Mesendoderm (in vitro differentiated cells): ENCODE results near the gene FAAP20.
A peak's percentile ranks its signal among the peaks of the same experiment; 100 is the strongest.

Source experiments
- DNase-seq: peaks from one replicate; pipeline ENCODE4 v3.0.0; 2013
- H2AK5ac ChIP-seq: 2 replicates; pipeline ENCODE4 v1.6.1; 2013; ENCODE audit warnings: low read length, inconsistent platforms
- H2BK120ac ChIP-seq: 2 replicates; pipeline ENCODE4 v1.6.1; 2013; ENCODE audit warnings: low read depth, mild to moderate bottlenecking, low read length, moderate library complexity, mixed read lengths
- H2BK15ac ChIP-seq: replicated peaks from 2 replicates; pipeline ENCODE4 v1.6.1; 2013; ENCODE audit warnings: low read depth, mild to moderate bottlenecking, moderate library complexity
- H2BK5ac ChIP-seq: 2 replicates; pipeline ENCODE4 v1.6.1; 2013; ENCODE audit warnings: low read length, inconsistent platforms
- H3K18ac ChIP-seq: 2 replicates; pipeline ENCODE4 v1.6.1; 2013; ENCODE audit warnings: mild to moderate bottlenecking, low read length, mixed read lengths
- H3K23ac ChIP-seq: one replicate; pipeline ENCODE4 v1.6.1; 2013; ENCODE audit warnings: low read length
- H3K27ac ChIP-seq: 2 replicates; pipeline ENCODE4 v1.5.1; 2013; ENCODE audit warnings: low read depth, mild to moderate bottlenecking, inconsistent platforms, low read length, moderate library complexity
- H3K27me3 ChIP-seq: 2 replicates; pipeline ENCODE4 v1.6.1; 2013; ENCODE audit warnings: low read length, control low read depth, mild to moderate bottlenecking, inconsistent platforms; ENCODE audit not compliant: insufficient read depth, poor library complexity
- H3K36me3 ChIP-seq: 2 replicates; pipeline ENCODE4 v1.6.1; 2013; ENCODE audit warnings: low read length, inconsistent platforms; ENCODE audit not compliant: control insufficient read depth, insufficient read depth
- H3K4ac ChIP-seq: one replicate; pipeline ENCODE4 v1.6.1; 2013; ENCODE audit warnings: low read depth, mild to moderate bottlenecking, low read length, moderate library complexity
- H3K4me1 ChIP-seq: 2 replicates; pipeline ENCODE4 v1.6.1; 2013; ENCODE audit warnings: low read depth, low read length, inconsistent platforms; ENCODE audit not compliant: control insufficient read depth
- H3K4me2 ChIP-seq: 2 replicates; pipeline ENCODE4 v1.6.1; 2013; ENCODE audit warnings: low read length
- H3K4me3 ChIP-seq: 2 replicates; pipeline ENCODE4 v1.5.1; 2013; ENCODE audit warnings: mild to moderate bottlenecking, low read length
- H3K56ac ChIP-seq: one replicate; pipeline ENCODE4 v1.6.1; 2013; ENCODE audit warnings: low read length
- H3K79me1 ChIP-seq: 2 replicates; pipeline ENCODE4 v1.6.1; 2013; ENCODE audit warnings: low read length, inconsistent platforms
- H3K79me2 ChIP-seq: 2 replicates; pipeline ENCODE4 v1.6.1; 2013; ENCODE audit warnings: mild to moderate bottlenecking, low read length; ENCODE audit not compliant: control insufficient read depth, insufficient read depth
- H3K9ac ChIP-seq: 2 replicates; pipeline ENCODE4 v1.6.1; 2013; ENCODE audit warnings: low read length, inconsistent platforms
- H4K5ac ChIP-seq: one replicate; pipeline ENCODE4 v1.6.1; 2013; ENCODE audit warnings: low read length
- H4K8ac ChIP-seq: one replicate; pipeline ENCODE4 v1.6.1; 2013; ENCODE audit warnings: low read depth, mild to moderate bottlenecking, control low read depth, low read length, moderate library complexity
- WGBS: extraction: QIAGEN DNeasy Blood & Tissue Kit; methylation state at CpG from one replicate; pipeline ENCODE4 v1.1.7; 2013; ENCODE audit warnings: low lambda C conversion rate, missing lambda C conversion rate; ENCODE audit not compliant: insufficient coverage; ENCODE audit errors: extremely low coverage; 5-methylcytosine and 5-hydroxymethylcytosine counted together

FAAP20 gene

DNA sequence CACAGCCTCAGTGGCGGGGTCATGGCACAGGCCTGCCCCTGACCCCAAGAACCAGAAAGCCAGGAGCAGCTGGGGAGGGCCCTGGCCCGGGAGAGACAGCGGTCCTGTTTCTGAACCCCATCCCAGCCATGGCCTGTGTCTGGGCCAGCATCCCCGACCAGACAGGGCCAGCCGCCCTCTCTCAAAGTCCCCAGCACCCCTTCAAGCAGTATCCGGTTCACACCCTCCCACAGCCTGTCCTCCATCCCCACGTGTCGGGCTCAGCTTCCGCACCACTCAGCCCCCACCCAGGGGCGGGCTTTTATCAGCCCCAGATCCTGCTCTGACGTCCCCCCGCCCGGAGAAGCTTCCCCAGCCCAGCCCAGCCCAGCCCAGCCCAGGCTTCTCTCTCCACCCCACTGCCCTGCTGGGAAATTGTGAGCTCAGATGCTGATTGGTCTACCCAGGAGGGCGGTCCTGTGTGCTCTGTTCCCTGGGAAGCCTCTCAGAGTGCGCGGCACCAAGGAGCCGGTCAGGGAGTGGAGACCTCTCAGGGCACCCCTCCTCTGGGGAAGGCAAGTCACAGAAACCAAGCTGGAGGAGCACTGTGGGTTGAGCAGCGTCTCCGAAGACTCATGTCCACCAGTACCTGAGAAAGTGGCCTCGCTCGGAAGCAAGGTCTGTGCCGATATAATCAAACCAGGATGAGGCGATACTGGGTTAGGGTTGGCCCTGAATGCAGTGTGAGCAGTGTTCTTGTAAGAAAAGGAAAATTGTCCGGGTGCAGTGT, 4.7 kb upstream of the FAAP20 start:
- no peaks in the 10 kb centered on the region for H3K79me2 ChIP-seq
- H3K23ac ChIP-seq, result no peak overlapping the region
- no peak overlapping the region for H2BK15ac ChIP-seq
- H3K36me3 ChIP-seq, result no peaks in the 10 kb centered on the region
- H3K56ac ChIP-seq, result peak overlapping the region; percentile 93
- peak overlapping the region; percentile 84 for H3K4me2 ChIP-seq
- H3K4me3 ChIP-seq, result peak overlapping the region; percentile 37
- H4K5ac ChIP-seq, result no peak overlapping the region
- H3K4ac ChIP-seq, result peak overlapping the region; percentile 17
- DNase-seq, result peak; percentile 93
- no peaks in the 10 kb centered on the region for H3K79me1 ChIP-seq
- peak overlapping the region; percentile 90 for H3K9ac ChIP-seq
- H2BK5ac ChIP-seq, result no peak overlapping the region
- WGBS, result no CpG with 5 or more reads among the region's 24 CpGs
- H2BK120ac ChIP-seq, result no peak overlapping the region
- peak overlapping the region; percentile 92 for H2AK5ac ChIP-seq
- H3K27me3 ChIP-seq, result no peaks in the 10 kb centered on the region
- H3K4me1 ChIP-seq, result peaks cover 1% of the 10 kb centered on the region
- no peak overlapping the region for H3K18ac ChIP-seq
- no peak overlapping the region for H4K8ac ChIP-seq
- no peak overlapping the region for H3K27ac ChIP-seq

DNA sequence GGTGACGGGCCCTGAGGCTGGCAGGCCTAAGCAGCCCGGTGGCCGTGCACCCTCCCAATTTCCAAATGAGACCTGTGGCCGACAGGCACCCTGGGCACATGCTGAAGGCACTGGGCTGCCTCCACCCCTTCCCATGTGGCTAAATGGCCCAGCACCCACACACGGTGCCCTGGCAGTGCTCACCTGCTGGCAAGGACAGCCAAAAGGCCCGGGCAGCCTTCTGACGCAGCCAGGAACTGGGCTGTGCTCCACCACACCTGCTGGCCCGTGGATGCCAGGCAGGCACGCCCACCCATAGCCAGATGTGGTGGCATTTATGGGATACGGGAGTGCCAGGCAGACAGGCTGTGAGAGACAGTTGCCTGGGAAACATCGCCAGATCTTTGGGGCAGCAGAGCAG, 4.0 kb upstream of the FAAP20 start:
- no peaks in the 10 kb centered on the region for H3K27me3 ChIP-seq
- no peak overlapping the region for H2BK120ac ChIP-seq
- no peak overlapping the region for H4K5ac ChIP-seq
- H2AK5ac ChIP-seq, result peak overlapping the region; percentile 92
- H2BK5ac ChIP-seq, result no peak overlapping the region
- H2BK15ac ChIP-seq, result no peak overlapping the region
- no peak overlapping the region for H4K8ac ChIP-seq
- WGBS, result no CpG with 5 or more reads among the region's 11 CpGs
- peak overlapping the region; percentile 55 for H3K9ac ChIP-seq
- no peak overlapping the region for H3K4me2 ChIP-seq
- H3K79me2 ChIP-seq, result peaks cover 3% of the 10 kb centered on the region
- no peak overlapping the region for H3K4me3 ChIP-seq
- no peaks in the 10 kb centered on the region for H3K79me1 ChIP-seq
- H3K36me3 ChIP-seq, result no peaks in the 10 kb centered on the region
- H3K4ac ChIP-seq, result peak overlapping the region; percentile 17
- H3K18ac ChIP-seq, result no peak overlapping the region
- peak overlapping the region; percentile 78 for H3K56ac ChIP-seq
- no peak overlapping the region for H3K23ac ChIP-seq
- H3K27ac ChIP-seq, result no peak overlapping the region
- DNase-seq, result no peak
- peaks cover 1% of the 10 kb centered on the region for H3K4me1 ChIP-seq

DNA sequence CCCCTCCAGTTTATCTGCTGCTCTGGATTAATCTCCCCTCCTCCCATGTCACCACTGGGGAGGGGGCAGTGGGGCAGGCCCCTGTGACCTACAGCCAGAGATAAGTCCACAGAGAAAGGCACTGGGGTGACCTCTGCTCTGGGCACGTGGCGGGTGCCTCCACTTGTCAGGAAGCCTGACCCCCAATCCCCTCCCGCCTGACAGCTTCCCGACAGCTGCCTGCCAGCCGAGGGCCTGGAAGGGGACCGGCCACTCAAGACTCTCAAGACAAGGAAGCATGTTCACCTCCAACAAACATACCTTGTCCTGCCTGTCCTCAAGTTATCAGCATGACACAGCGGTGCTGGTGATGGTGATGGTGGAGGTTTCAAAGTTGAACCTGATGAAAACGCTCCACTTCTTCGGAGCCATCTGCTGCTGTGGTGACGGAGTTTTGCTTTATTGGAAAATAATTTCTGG, 3.2 kb upstream of the FAAP20 start:
- Histone ChIP-seq H2BK15ac (no peak overlapping the region), H3K4me1 (peaks cover 1% of the 10 kb centered on the region), H3K79me1 (peaks cover 2% of the 10 kb centered on the region), H2AK5ac (no peak overlapping the region), H3K18ac (no peak overlapping the region), H3K23ac (no peak overlapping the region), H3K4me2 (no peak overlapping the region), H3K4ac (no peak overlapping the region), H3K36me3 (no peaks in the 10 kb centered on the region), H4K5ac (no peak overlapping the region), H3K79me2 (peaks cover 7% of the 10 kb centered on the region), H2BK5ac (no peak overlapping the region), H3K9ac (no peak overlapping the region), H3K27ac (no peak overlapping the region), H3K27me3 (no peaks in the 10 kb centered on the region), H2BK120ac (no peak overlapping the region), H3K4me3 (no peak overlapping the region), H4K8ac (no peak overlapping the region), H3K56ac (peak overlapping the region; percentile 34)
- WGBS, result no CpG with 5 or more reads among the region's 10 CpGs
- DNase-seq, result no peak

DNA sequence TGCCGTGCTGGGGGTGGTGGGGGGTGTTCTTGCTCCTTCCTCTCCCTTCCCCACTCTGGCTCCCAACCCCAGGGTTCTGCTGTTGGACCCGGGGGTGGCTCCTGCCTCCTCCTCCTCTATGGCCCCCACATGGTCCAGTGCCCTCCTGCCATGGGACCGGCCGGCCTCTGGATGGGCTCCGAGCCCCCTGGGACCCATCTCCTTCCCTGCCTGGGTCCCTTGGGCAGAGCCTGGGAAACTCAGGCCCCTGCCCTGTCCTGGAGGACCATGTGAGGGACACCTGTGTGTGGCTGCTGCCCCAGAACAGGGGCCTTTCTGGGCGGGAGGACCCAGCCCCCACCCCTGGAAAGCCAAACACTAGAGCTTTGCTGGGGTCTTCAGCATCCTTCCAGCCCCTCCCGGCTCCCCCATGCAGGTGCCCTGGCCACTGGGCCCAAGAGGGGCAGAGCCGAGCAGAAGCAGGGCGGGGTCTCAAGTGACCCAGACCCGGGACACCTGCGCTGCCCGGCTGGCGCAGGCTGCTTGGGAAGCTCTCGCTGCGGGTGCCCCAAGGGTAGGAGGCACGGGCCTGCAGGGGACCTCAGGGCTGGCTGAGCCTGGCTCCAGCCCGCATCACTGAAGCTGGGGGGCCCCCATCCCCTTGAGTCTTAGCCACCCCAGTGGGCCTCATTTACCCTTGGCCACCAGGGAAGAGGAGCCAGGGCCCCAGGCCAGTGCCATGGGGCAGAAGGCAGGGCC, 2.5 kb upstream of the FAAP20 start:
- H3K27ac ChIP-seq, result no peak overlapping the region

DNA sequence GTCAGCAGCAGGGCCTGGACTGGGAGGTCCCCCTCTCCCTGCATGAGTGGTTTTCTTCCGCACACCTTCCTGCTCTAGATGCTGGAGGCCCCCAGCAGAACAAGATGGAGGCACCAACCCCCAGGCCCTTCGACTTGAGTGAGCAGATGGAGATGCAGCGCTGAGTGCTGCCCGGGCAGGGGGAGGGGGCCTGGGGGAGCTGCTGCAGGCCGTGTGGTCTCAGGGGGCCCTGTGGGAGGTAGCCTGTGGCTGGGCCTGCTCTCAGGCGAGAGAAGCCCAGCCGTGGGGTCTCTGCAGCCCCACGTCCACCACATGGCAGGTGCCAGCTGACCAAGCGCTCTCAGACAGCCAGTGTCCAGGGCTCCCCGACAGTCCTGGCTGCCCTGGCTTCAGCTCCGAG, 1.2 kb upstream of the FAAP20 start:
- no peak overlapping the region for H2BK120ac ChIP-seq
- peaks cover 7% of the 10 kb centered on the region for H3K79me1 ChIP-seq
- no peak overlapping the region for H3K4me3 ChIP-seq
- H2BK5ac ChIP-seq, result no peak overlapping the region
- no peak overlapping the region for H3K27ac ChIP-seq
- no peak overlapping the region for H4K5ac ChIP-seq
- peaks cover 12% of the 10 kb centered on the region for H3K79me2 ChIP-seq
- H3K27me3 ChIP-seq, result no peaks in the 10 kb centered on the region
- WGBS, result no CpG with 5 or more reads among the region's 11 CpGs
- no peak overlapping the region for H3K56ac ChIP-seq
- peaks cover 1% of the 10 kb centered on the region for H3K4me1 ChIP-seq
- no peak overlapping the region for H3K23ac ChIP-seq
- no peak overlapping the region for H2BK15ac ChIP-seq
- no peak overlapping the region for H2AK5ac ChIP-seq
- no peak for DNase-seq
- H3K4ac ChIP-seq, result no peak overlapping the region
- H3K36me3 ChIP-seq, result no peaks in the 10 kb centered on the region
- H3K9ac ChIP-seq, result no peak overlapping the region
- H3K18ac ChIP-seq, result no peak overlapping the region
- H3K4me2 ChIP-seq, result no peak overlapping the region
- no peak overlapping the region for H4K8ac ChIP-seq

More for the DNA sequence above, 2.5 kb upstream of the FAAP20 start:
- H3K4me2 ChIP-seq, result no peak overlapping the region
- peaks cover 12% of the 10 kb centered on the region for H3K79me2 ChIP-seq
- no peak overlapping the region for H2AK5ac ChIP-seq
- no peaks in the 10 kb centered on the region for H3K27me3 ChIP-seq
- no peak overlapping the region for H4K8ac ChIP-seq
- peaks cover 4% of the 10 kb centered on the region for H3K79me1 ChIP-seq
- no peak overlapping the region for H2BK5ac ChIP-seq
- no peak overlapping the region for H4K5ac ChIP-seq
- H3K4me1 ChIP-seq, result peaks cover 1% of the 10 kb centered on the region
- no CpG with 5 or more reads among the region's 17 CpGs for WGBS
- no peak overlapping the region for H3K9ac ChIP-seq
- no peak overlapping the region for H3K4me3 ChIP-seq
- H2BK120ac ChIP-seq, result no peak overlapping the region
- H3K23ac ChIP-seq, result no peak overlapping the region
- DNase-seq, result no peak
- H3K56ac ChIP-seq, result no peak overlapping the region
- no peak overlapping the region for H2BK15ac ChIP-seq
- H3K36me3 ChIP-seq, result no peaks in the 10 kb centered on the region
- H3K18ac ChIP-seq, result no peak overlapping the region
- H3K4ac ChIP-seq, result no peak overlapping the region
